Dermis blood vessel endothelial cell (primary cell): ENCODE data around the gene UBE2S. TPM values are rescaled to one million over a fixed set of nuclear protein-coding genes. Genes with fewer than 3 reads are reported as not detected.
"Not testable (repeated sequence)": the region's sequence is repeated elsewhere in the genome, so short reads cannot be mapped to it uniquely, and the experiment has no call there.

Experiments
- DNase-seq: peaks from one replicate; pipeline ENCODE4 v3.0.0; 2010
- total RNA-seq: library from RNA; depleted of rRNA; stranded (reverse); fragments of >200 nt; gene quantifications from 2 replicates; pipeline ENCODE4 v1.2.3, GENCODE V29; 2014

Gene UBE2S
- total RNA-seq, 1 donor from 2014 or later = 47.8 TPM

- no peak for DNase-seq
Measured at GRCh38 chr19:55439052-55439451, 31.5 kb upstream of the UBE2S start.

GRCh38 chr19:55437410-55437809 is 29.8 kb upstream of the UBE2S start:
- peak; percentile 73 for DNase-seq

GRCh38 chr19:55436847-55437246 is 29.3 kb upstream of the UBE2S start:
- no peak for DNase-seq

GRCh38 chr19:55435020-55435419 is 27.4 kb upstream of the UBE2S start:
- DNase-seq = no peak

- DNase-seq = no peak
Measured at GRCh38 chr19:55434356-55434919, 26.9 kb upstream of the UBE2S start.

GRCh38 chr19:55433292-55433691 is 25.7 kb upstream of the UBE2S start:
- DNase-seq = no peak

GRCh38 chr19:55432241-55432959 is 24.8 kb upstream of the UBE2S start:
- DNase-seq = no peak

GRCh38 chr19:55431183-55431582 is 23.6 kb upstream of the UBE2S start:
- no peak for DNase-seq

- no peak for DNase-seq
Measured at GRCh38 chr19:55426042-55426441, 18.5 kb upstream of the UBE2S start.

GRCh38 chr19:55424518-55424917 is 16.9 kb upstream of the UBE2S start:
- DNase-seq = no peak

- DNase-seq = no peak
Measured at GRCh38 chr19:55423225-55424005, 15.8 kb upstream of the UBE2S start.

GRCh38 chr19:55421281-55421680 is 13.7 kb upstream of the UBE2S start:
- DNase-seq = not testable (repeated sequence)

GRCh38 chr19:55419624-55420236 is 12.1 kb upstream of the UBE2S start:
- DNase-seq = no peak

GRCh38 chr19:55419103-55419502 is 11.5 kb upstream of the UBE2S start:
- no peak for DNase-seq

GRCh38 chr19:55418185-55418584 is 10.6 kb upstream of the UBE2S start:
- DNase-seq = peak; percentile 87

- DNase-seq = no peak
Measured at GRCh38 chr19:55410168-55410567, 2.6 kb upstream of the UBE2S start.

GRCh38 chr19:55409179-55409578 is 1.6 kb upstream of the UBE2S start:
- not testable (repeated sequence) for DNase-seq

- no peak for DNase-seq
Measured at GRCh38 chr19:55408533-55408872, 915 bp upstream of the UBE2S start.

- DNase-seq = peak; percentile 100
Measured at GRCh38 chr19:55407800-55408532, 378 bp upstream of the UBE2S start.

- peak; percentile 56 for DNase-seq
Measured at GRCh38 chr19:55406826-55407549, 600 bp downstream of the UBE2S start.

GRCh38 chr19:55406091-55406825 is 1.3 kb downstream of the UBE2S start:
- DNase-seq = no peak
